ENCODE data around the gene NDUFA12. TPM values are rescaled to one million over a fixed set of nuclear protein-coding genes. Genes with fewer than 3 reads are reported as not detected.

Gene NDUFA12
- total RNA-seq, 1 donor from 2014 or later, result 112 TPM

DNA sequence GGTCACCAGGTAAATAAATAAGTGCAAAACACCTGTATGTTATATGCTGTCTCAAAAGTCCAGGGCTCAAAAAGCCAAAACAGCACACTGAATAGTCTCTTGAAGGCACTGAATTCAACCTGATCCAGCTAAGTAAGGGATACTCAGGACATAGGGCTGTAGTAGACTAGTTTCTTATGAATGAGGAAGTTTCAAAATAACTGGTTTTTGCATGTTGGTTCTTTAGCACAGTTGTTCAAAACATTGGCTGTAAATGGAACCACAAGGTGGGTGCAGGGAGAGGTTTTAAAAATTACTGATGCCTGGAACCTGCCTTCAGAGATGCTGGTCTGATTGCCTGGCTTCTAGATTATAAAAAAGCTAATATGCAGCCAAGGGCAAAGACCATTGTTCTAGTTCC is 34.1 kb downstream of the NDUFA12 start:
- no peak overlapping the region for H3K27ac Mint-ChIP-seq (ENCODE audit: unreplicated experiment)
- no peaks in the 10 kb centered on the region for H3K79me2 ChIP-seq (ENCODE audit: insufficient read depth, low read length)
- no peak overlapping the region for H2AFZ ChIP-seq (ENCODE audit: low read depth, low read length)
- no peaks in the 10 kb centered on the region for H3K4me1 ChIP-seq (ENCODE audit: insufficient read depth, low read length)
- FAIRE-seq, result no peak
- no peaks in the 10 kb centered on the region for H3K9me3 ChIP-seq (ENCODE audit: insufficient read depth, low read depth, low read length)
- H3K27me3 ChIP-seq (ENCODE audit: insufficient read depth, low read length), result no peaks in the 10 kb centered on the region
- no peak overlapping the region for H3K4me3 ChIP-seq (ENCODE audit: insufficient read depth, low read depth, low read length)
- H3K9ac ChIP-seq (ENCODE audit: low read length), result no peak overlapping the region
- H3K9me3 Mint-ChIP-seq (ENCODE audit: unreplicated experiment), result no peaks in the 10 kb centered on the region
- H3K36me3 ChIP-seq (ENCODE audit: insufficient read depth, low read length), result peaks cover 6% of the 10 kb centered on the region
- no peak for DNase-seq (ENCODE audit: low read depth)
- no peak overlapping the region for H3K4me2 ChIP-seq (ENCODE audit: low read length)
- H3K36me3 Mint-ChIP-seq (ENCODE audit: low read depth, unreplicated experiment), result peaks cover 3% of the 10 kb centered on the region
- H3K27me3 Mint-ChIP-seq (ENCODE audit: low read depth, unreplicated experiment), result no peaks in the 10 kb centered on the region
- peaks cover 18% of the 10 kb centered on the region for H3K4me1 Mint-ChIP-seq (ENCODE audit: low read depth, unreplicated experiment)
- no peak overlapping the region for H3K27ac ChIP-seq (ENCODE audit: low read depth, low read length)
- H3K4me3 Mint-ChIP-seq (ENCODE audit: unreplicated experiment), result no peak overlapping the region
- peaks cover 4% of the 10 kb centered on the region for H4K20me1 ChIP-seq (ENCODE audit: insufficient read depth, low read length)
- TF ChIP-seq EZH2 (IDR thresholded peaks at IDR 0.05; ENCODE audit: insufficient read depth, low read length) (no peak), CTCF (IDR thresholded peaks at IDR 0.05; ENCODE audit: insufficient read depth, low read depth, low read length) (no peak)

DNA sequence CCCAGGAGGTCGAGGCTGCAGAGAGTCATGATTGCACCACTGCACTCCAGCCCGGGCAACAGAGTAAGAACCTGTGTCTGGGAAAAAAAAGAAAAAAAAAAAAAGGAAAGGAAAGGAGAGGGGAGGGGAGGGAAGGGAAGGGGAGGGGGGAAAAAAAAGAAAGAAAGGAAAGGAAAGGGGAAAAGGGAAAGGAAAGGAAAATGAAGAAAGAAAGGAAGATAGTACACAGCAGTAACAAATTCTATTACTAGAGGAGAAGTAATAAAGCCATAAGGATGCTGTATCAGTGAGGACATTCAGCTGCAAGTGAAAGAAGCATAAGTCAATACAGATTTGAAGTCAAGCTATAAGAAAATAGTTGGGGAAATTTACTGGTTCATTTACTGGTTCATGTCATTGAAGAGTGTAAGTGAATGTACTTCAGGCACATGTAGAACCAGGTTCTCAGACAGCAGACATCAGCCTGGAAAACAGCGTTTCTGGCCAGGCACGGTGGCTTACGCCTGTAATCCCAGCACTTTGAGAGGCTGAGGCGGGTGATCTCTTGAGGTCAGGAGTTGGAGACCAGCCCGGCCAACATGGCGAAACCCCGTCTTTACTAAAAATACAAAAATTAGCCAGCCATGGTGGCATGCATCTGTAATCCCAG is 37.4 kb downstream of the NDUFA12 start:
- Histone ChIP-seq H4K20me1 (ENCODE audit: insufficient read depth, low read length) (no peaks in the 10 kb centered on the region), H3K4me2 (ENCODE audit: low read length) (no peak overlapping the region), H3K9ac (ENCODE audit: low read length) (no peak overlapping the region), H3K27ac (ENCODE audit: low read depth, low read length) (no peak overlapping the region), H3K27me3 (ENCODE audit: insufficient read depth, low read length) (no peaks in the 10 kb centered on the region), H3K36me3 (ENCODE audit: insufficient read depth, low read length) (peaks cover 3% of the 10 kb centered on the region), H2AFZ (ENCODE audit: low read depth, low read length) (no peak overlapping the region), H3K4me3 (ENCODE audit: insufficient read depth, low read depth, low read length) (no peak overlapping the region), H3K79me2 (ENCODE audit: insufficient read depth, low read length) (no peaks in the 10 kb centered on the region), H3K4me1 (ENCODE audit: insufficient read depth, low read length) (no peaks in the 10 kb centered on the region), H3K9me3 (ENCODE audit: insufficient read depth, low read depth, low read length) (no peaks in the 10 kb centered on the region)
- Mint-ChIP-seq H3K4me1 (ENCODE audit: low read depth, unreplicated experiment) (peaks cover 9% of the 10 kb centered on the region), H3K4me3 (ENCODE audit: unreplicated experiment) (no peak overlapping the region), H3K27me3 (ENCODE audit: low read depth, unreplicated experiment) (peaks cover 4% of the 10 kb centered on the region), H3K27ac (ENCODE audit: unreplicated experiment) (no peak overlapping the region), H3K9me3 (ENCODE audit: unreplicated experiment) (no peaks in the 10 kb centered on the region), H3K36me3 (ENCODE audit: low read depth, unreplicated experiment) (peaks cover 3% of the 10 kb centered on the region)
- DNase-seq (ENCODE audit: low read depth) (no peak), FAIRE-seq (no peak)
- TF ChIP-seq CTCF (IDR thresholded peaks at IDR 0.05; ENCODE audit: insufficient read depth, low read depth, low read length) (no peak), EZH2 (IDR thresholded peaks at IDR 0.05; ENCODE audit: insufficient read depth, low read length) (no peak)

DNA sequence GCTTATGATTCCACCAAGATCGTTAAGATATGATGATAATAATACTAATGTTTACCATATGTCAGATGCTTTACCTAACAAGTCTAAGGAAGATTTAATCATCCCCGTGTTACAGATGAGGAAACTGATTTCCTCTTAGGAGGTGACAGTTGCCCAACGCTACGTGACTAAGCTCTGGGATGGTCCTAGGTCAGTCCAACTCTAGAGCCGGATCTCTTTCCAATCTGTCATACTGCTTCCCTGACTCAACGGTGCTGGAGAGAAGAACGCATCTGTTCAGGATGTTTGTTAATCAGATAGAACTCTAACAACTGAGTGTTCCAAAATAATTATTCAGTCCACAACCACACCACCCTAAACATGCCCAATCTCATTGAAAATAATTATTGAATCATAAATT is 39.8 kb downstream of the NDUFA12 start:
- no peaks in the 10 kb centered on the region for H3K36me3 ChIP-seq (ENCODE audit: insufficient read depth, low read length)
- H3K4me2 ChIP-seq (ENCODE audit: low read length), result no peak overlapping the region
- no peaks in the 10 kb centered on the region for H4K20me1 ChIP-seq (ENCODE audit: insufficient read depth, low read length)
- H3K36me3 Mint-ChIP-seq (ENCODE audit: low read depth, unreplicated experiment), result peaks cover 2% of the 10 kb centered on the region
- no peak for DNase-seq (ENCODE audit: low read depth)
- H3K4me1 ChIP-seq (ENCODE audit: insufficient read depth, low read length), result no peaks in the 10 kb centered on the region
- H3K27ac ChIP-seq (ENCODE audit: low read depth, low read length), result no peak overlapping the region
- no peak overlapping the region for H3K4me3 Mint-ChIP-seq (ENCODE audit: unreplicated experiment)
- H3K27me3 Mint-ChIP-seq (ENCODE audit: low read depth, unreplicated experiment), result peaks cover 8% of the 10 kb centered on the region
- H3K9me3 Mint-ChIP-seq (ENCODE audit: unreplicated experiment), result no peaks in the 10 kb centered on the region
- H3K27ac Mint-ChIP-seq (ENCODE audit: unreplicated experiment), result no peak overlapping the region
- no peak for FAIRE-seq
- H3K4me1 Mint-ChIP-seq (ENCODE audit: low read depth, unreplicated experiment), result no peaks in the 10 kb centered on the region
- H3K27me3 ChIP-seq (ENCODE audit: insufficient read depth, low read length), result no peaks in the 10 kb centered on the region
- H3K9me3 ChIP-seq (ENCODE audit: insufficient read depth, low read depth, low read length), result no peaks in the 10 kb centered on the region
- H3K4me3 ChIP-seq (ENCODE audit: insufficient read depth, low read depth, low read length), result no peak overlapping the region
- no peak overlapping the region for H2AFZ ChIP-seq (ENCODE audit: low read depth, low read length)
- no peak overlapping the region for H3K9ac ChIP-seq (ENCODE audit: low read length)
- no peaks in the 10 kb centered on the region for H3K79me2 ChIP-seq (ENCODE audit: insufficient read depth, low read length)
- no peak for TF ChIP-seq CTCF (IDR thresholded peaks at IDR 0.05; ENCODE audit: insufficient read depth, low read depth, low read length)
- no peak for TF ChIP-seq EZH2 (IDR thresholded peaks at IDR 0.05; ENCODE audit: insufficient read depth, low read length)
